ENCODE measurements around the gene RORC.
A peak's percentile ranks its signal among the peaks of the same experiment; 100 is the strongest.
"Not testable (repeated sequence)": the region's sequence is repeated elsewhere in the genome, so short reads cannot be mapped to it uniquely, and the experiment has no call there.

The RORC gene

DNA sequence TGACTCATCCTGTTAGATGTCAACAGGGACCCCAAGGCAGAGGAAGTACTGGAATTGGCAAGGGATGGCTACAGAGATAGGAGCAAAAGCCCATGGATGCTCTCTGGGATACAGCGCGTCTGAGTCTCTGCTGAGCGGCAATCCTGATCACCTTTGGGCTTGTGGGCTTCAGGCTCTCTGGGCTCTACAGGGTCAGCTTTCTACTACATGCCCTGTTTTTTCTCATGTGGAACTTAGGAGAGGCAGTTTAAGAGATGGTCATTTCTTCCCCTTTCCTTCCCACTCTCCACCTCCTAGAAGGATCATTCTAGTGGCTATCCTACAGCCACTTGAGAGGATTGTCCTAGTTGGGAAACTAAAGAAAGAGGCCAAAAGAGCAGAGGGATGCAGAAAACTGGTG, 27.7 kb downstream of the RORC start:
- no peak for DNase-seq

- no peak for DNase-seq
These were observed 28.4 kb downstream of the RORC start for GRCh38 chr1:151803164-151803563.

GRCh38 chr1:151802372-151802771, 29.2 kb downstream of the RORC start:
- DNase-seq = no peak

DNA sequence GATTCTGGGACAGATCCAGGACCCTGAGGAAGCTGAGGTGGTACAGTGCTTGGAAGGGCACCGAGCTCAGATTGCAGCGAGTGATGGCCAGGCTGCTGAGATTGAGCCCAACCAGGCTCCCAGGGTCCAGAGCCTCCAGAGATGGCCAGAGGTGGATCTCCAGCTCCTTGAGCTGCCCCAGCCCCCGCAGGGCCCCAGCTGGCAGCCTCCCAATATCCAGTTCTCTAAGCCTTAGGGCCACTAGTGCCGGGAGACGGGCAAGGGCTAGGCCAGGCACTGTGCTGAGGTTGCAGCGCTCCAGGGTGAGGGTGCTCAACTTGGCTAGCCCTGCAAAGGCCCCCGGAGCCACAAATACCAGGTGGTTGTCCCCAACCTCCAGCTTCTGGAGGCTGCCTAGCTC, 29.8 kb downstream of the RORC start:
- no peak for DNase-seq

- DNase-seq = no peak
These were observed 30.2 kb downstream of the RORC start for GRCh38 chr1:151801310-151801820.

- no peak for DNase-seq
These were observed 30.8 kb downstream of the RORC start for GRCh38 chr1:151800830-151801229.

- DNase-seq = no peak
These were observed 32.2 kb downstream of the RORC start for GRCh38 chr1:151799179-151800022.

DNA sequence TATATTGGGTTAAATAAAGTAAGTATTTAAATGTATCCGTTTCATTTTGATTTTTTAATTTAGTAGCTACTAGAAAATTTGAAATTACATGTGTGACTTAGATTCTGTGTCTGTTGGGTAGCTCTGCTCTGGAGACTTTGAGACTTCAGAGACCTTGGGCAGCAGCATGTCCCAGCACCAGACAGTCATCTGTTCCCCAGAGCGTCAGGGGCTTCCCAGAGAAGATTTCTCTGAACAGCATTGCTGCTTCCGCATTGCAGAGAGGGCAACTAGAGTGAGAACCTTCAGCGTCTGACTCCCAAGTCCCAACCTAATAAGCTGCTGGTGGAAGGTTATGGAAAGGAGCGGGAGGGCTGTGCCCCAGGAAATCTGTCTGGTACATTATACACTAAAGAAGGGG, 33.0 kb downstream of the RORC start:
- no peak for DNase-seq

GRCh38 chr1:151790940-151791651, 40.5 kb downstream of the RORC start:
- DNase-seq = no peak

DNA sequence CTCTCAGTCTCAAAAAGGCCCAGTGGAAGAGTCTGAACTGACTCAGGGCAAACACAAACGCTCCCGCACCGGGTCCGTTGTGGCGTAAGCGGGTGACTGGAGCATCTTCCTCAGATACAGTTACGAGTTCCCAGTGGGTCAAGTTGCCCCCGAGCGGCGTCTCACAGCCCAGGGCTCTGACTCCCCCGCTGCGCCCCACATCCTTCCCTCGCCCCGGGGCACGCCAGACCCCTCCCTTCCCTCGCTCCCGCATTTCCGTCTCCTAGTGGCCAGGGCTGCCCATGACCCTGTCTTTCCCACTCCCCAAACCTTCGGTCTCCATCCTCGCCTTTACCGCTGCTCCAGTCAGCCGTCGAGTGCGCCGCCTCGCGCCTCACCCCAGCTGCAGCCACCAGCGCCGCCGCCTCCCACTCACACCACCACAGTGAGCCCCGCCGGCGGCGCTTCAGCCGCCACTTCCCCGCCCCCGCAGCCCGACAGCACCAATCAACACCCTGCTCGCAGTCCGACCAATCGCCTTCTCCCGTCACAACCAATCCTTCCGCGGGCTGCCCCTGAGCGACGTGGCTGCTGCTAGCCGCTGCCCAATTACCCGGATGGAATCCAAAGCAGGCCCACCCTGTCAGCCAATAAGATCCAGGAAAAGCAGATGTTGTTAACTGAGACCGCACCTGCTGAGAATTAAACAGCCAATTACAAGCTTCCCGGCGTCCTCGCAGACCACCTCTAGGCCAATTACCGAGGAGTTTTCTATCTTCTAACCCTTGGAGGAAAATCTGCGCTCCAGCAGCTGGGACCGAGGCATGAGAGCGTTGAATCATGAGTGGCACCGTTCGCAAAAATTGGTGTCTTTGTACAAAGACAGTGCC, 41.3 kb downstream of the RORC start, which contains the start of gene TDRKH:
Gene TDRKH, minus strand, starts transcription at position 430 of the 869 bp plus-strand sequence. CDS start 7,478 bp downstream, outside the sequence.
- DNase-seq = peak; percentile 99

GRCh38 chr1:151787689-151788088, 43.9 kb downstream of the RORC start:
- no peak for DNase-seq

- no peak for DNase-seq
These were observed 47.8 kb downstream of the RORC start for GRCh38 chr1:151783796-151784195.

DNA sequence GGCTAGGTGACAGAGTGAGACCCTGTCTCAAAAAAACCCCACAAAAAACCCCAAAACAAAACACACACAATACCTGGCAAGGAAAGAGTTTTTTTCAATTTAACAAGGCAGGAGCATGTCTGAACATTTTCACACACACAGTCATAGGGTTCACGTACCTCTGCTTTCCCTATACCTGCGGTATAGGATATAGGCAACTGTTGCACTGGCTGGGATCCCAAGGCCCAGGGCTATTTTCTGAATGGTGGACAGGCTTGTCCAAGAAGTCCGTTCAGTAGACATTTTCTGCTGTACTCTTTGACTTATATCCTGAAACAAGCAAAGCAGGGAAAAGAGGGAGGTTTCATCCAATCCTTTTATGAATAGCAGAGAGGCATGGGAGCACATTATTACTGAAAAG, 48.9 kb downstream of the RORC start:
- no peak for DNase-seq

DNA sequence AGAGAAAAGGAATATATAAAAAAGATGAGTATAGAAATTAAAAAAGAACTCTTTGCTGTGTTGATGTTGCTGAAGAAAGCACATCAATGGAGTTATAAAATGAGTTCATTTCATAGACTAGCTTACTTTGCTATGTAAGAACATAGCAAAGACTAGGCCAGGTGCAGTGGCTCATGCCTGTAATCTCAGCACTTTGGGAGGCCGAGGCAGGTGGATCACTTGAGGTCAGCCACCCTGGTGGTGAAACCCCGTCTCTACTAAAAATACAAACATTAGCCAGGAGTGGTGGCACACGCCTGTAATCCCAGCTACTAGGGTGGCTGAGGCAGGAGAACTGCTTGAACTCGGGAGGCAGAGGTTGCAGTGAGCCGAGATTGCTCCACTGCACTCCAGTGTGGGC, 49.6 kb downstream of the RORC start:
- not testable (repeated sequence) for DNase-seq

- DNase-seq = not testable (repeated sequence)
These were observed 50.9 kb downstream of the RORC start for GRCh38 chr1:151780736-151781135.

- DNase-seq = no peak
These were observed 51.8 kb downstream of the RORC start for GRCh38 chr1:151779852-151780251.

DNA sequence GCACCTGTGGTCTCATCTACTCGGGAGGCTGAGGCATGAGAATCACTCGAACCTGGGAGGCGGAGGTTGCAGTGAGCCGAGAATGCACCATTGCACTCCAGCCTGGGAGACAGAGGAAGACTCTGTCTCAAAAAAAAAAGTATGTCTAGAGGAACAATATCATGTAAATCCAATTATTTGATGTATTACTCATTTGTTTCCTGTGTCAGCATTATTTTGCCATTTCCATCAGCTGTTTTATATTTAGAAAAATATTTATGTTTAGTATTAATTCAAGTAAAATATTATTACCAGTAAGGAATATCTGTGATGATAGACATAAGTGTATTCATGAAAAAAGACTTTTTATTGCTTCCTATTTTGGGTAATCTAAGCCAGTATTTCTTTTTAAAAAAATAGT, 54.3 kb downstream of the RORC start:
- DNase-seq = no peak

DNA sequence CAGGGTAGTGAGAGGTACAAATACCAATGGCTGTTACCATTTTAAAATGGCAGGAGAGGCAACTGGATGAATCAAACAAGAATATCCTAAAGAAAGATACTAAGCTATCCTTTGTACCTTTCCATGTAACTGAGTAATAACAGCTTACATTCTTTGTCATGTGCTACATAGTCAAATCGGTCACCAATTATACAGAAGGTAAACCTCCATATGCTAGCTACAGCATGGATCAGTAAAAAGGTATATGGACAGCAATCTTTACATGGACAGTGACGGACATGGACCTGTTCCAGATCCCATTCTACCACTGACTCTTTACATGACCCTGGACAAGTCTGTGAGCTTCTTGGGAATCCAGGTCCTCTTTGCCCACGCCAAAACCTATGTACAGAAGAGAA, 54.9 kb downstream of the RORC start:
- DNase-seq = no peak

DNA sequence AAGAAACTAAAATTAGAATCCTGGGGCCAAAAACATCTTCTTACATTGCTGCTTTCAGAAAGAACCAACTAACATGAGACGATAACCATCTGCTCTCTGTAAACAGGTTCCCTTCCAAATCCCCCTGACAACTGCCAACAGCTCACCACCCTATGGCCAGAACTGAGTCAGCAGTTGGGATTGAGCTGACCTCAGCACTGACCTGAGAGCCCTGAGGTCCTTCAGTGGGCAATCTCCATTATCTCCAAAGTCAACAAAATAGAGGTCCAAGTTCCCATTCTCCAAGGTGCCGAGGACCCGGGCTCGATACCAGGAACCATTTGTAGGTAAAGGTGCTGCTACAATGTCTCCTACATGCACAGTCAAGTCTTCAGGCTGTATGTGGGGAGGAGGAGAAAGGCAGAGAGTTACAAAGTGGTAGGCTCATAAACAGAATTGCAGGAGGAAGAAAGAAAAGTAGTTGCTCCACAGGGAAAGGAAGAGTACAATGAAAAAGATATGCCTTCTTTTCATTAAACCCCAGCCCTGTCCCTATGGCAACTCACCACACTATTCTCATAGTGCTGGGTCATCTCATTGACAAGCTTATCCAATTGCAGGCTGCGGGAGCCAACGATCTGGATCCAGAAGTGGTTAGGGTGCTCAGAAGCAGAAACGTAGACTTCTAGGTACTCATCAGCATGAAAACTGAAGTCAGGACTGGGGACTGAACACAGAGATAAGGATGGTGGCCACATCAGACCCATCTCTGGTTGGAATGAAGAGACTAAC, 55.5 kb downstream of the RORC start:
- DNase-seq = no peak

DNA sequence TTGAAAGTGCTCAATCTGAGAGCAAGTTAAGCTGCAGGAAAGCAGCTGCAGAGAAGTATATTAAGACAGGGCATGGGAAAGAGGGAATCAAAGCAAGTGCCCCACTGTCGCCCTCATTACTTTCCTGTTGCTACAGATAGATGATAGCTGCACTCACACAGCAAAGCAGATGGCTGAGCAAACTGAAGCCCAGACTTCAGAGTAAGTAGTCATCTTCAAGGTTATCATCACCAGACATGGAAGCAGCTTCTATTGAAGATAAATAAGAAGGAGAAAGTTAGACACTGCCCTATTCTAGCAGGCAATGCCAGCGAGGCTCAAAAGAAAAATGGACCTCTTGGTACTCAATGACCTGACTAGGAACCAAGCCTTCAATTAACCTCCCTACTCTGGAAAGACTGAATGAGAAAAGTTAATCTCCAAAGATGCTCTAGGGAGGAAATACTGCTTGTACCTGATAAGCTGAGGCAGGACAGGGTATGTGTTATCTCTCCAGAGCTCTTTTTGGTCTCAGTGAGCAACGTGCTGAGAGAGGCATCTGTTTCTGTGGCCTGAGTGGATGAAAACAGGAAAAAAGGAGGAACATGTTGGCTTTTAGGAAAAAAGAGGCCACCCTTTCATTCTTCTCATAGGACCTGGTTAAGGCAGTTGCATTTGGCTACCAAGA, 57.2 kb downstream of the RORC start:
- DNase-seq = no peak

DNA sequence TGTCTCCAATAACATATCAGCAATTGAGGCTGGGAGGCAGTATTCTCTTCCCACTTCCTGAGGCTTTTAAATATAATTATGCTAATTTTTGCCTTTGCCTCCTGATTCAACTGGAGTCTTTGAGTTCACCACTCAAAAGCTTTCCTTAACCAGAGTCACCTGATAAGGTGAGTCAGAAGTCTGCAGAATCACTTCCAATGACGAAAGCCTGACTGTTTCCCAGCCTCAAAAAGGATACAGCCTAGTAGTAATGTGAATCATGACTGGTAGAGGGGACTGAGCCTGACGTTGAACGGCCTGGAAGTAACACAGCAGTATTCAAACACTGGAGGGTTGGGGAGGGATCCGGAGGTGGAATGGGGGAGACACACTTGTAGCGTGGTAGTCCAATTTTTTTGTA, 57.9 kb downstream of the RORC start:
- DNase-seq = no peak

GRCh38 chr1:151769270-151769669, 62.3 kb downstream of the RORC start:
- DNase-seq = not testable (repeated sequence)

Measured in CD4-positive, alpha-beta T cell treated with Interferon gamma for 1 hour (primary cell).